ENCODE results near the gene ZNF132. TPM values are rescaled to one million over a fixed set of nuclear protein-coding genes. Genes with fewer than 3 reads are reported as not detected.
"Not testable (repeated sequence)": the region's sequence is repeated elsewhere in the genome, so short reads cannot be mapped to it uniquely, and the experiment has no call there.

ZNF132 gene
- total RNA-seq, 1 donor from 2014 or later, result 1.9 TPM

DNA sequence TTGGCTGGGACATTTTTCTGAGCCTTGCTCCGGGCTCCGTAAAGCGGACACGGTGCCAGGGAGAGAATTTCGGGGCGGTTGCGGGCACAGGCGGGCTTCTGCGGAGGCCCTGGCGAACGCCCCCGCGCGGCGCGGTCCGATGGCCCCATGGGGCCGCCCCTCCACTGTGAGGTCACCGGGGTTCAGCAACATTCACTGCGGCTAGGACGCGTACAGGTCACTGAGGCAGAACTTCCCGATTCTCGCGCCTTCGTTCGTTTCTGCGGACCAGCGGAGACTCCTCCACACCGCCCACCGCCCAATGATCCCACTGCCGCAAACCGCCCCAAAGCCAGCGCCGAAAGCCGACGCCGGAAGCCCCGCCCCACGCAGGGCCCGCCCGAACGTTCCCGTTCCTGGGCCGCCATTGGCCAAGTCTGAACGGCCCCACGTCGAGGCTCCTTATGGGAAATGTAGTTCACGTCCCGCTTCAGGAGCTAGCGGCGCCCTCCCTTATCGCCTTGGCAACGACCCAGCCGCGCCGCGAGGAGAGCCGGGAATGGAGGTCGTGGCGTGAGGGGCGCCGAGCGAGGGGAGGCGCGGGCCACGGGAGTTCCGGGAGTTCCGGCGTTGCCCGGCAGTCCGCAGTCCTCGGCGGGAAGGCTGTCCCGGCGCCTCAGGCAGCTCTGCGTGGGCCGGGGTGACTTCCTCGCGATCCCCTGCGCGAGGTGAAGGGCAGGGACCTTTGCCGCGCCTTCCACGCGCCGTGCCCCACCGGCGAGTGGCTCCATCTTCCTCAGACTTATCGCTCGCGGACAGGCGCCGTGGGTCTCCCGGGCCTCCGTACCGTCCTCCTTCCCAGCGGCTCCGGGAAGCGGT is 31.6 kb downstream of the ZNF132 start, which contains the start of gene ZNF584:
Gene ZNF584 (plus strand): TSS at position 498 of the 858 bp plus-strand sequence. CDS start 499 bp downstream, outside the sequence.
- ATAC-seq, result peak; percentile 97
- DNase-seq (ENCODE audit: low spot score), result peak; percentile 97

DNA sequence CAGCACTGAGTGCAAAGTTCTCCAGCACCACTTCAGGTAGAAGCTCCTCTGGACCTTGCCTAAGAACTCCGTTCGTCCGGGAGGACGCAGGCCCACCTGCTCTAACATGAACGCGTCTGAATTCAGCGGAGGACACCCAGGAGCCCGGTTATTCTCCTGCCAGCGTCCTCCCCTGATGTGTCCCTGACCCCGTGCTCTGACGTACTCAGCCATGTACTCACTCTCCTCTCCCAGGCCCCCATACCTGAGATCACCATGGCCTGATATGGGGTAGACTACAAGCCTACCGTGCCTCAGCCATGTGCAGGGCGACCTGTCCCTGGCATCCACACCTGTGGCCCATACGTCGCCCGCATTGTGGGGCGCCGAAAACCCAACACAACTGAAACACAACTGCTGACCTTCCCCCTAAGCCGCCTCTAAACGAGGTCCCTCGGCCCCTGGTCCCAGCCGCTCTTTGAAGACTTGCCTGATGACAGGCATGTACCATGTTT is 32.2 kb downstream of the ZNF132 start:
- ATAC-seq (no peak), DNase-seq (ENCODE audit: low spot score) (no peak)

DNA sequence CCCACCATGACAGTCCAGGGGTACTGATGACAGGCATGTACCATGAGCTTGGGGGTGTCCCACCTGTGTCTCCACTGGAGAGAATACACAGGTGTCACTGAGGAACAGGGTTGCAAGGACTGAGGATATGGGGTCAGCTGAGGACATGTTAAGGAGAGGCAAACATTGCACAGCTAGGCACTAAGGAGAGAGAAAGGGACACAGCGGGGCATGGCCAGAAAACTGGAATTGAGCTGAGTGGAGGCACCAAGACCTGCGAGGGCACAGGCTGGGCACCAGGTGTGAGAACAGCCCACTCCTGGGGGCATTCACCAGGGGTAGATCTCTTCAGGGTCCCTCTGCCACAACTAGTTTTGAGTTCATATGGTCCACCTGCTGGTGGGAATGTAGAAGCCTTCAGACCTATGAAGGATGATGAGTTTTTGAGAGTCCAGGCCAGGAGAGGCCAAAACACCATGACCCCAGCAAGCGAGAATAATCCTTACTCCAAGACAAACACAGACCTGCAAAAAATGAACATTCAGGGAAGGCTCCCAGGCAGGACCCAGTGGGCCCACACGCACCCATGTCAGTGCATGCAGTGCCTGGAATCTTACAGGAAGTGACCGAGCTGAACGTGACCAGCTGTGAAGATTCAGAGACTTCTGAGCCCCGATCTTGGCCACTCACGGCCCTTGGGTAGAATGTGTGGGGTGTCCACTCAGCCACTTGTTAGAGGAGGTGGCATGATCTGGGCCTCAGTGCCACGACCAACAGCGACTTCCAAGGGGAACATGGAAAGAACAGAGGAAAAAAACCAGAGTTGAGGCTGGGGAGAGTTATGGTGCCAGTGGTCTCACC is 32.9 kb downstream of the ZNF132 start:
- no peak for DNase-seq (ENCODE audit: low spot score)
- ATAC-seq, result no peak

DNA sequence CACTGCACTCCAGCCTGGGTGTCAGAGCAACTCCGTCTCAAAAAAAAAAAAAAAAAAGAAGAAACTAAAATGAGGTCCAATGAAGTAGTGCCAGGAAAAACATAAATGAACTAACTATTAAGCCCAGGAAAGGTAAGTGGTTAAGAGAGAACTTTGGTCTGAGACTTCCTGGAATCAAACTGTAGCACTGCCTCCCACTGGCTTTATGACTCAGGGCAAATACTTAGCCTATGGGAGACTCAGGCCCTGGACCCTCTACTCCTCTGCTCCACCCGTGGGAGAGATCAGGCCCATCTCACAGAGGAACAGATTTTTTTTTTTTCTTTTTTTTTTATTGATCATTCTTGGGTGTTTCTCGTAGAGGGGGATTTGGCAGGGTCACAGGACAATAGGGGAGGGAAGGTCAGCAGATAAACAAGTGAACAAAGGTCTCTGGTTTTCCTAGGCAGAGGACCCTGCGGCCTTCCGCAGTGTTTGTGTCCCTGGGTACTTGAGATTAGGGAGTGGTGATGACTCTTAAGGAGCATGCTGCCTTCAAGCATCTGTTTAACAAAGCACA is 36.0 kb downstream of the ZNF132 start:
- not testable (repeated sequence) for DNase-seq (ENCODE audit: low spot score); ATAC-seq

DNA sequence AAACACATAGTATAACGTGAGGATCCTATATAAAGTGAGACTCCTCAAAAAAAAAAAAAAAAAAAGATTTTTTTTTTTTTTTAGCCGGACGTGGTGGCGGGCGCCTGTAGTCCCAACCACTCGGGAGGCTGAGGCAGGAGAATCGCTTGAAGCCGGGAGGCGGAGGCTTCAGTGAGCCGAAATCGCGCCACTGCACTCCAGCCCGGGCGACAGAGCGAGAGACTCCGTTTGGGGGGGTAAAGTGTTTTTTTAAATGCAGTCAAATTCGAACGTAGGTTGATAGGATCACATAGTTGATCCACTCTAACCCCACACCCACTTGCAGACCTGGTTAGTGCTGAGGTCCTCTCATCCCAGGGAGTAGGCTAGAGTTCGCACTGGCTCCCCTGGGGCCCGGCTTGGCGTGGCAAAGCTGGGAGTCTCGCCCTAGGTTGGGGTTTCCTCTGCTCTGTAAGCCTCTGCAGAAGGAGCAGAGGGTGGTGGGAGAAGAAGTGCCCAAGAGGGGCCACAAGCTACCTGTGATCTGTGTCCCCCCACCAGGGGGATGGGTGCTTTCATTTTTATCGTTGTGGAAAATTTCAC is 38.0 kb downstream of the ZNF132 start:
- ATAC-seq, result no peak

DNA sequence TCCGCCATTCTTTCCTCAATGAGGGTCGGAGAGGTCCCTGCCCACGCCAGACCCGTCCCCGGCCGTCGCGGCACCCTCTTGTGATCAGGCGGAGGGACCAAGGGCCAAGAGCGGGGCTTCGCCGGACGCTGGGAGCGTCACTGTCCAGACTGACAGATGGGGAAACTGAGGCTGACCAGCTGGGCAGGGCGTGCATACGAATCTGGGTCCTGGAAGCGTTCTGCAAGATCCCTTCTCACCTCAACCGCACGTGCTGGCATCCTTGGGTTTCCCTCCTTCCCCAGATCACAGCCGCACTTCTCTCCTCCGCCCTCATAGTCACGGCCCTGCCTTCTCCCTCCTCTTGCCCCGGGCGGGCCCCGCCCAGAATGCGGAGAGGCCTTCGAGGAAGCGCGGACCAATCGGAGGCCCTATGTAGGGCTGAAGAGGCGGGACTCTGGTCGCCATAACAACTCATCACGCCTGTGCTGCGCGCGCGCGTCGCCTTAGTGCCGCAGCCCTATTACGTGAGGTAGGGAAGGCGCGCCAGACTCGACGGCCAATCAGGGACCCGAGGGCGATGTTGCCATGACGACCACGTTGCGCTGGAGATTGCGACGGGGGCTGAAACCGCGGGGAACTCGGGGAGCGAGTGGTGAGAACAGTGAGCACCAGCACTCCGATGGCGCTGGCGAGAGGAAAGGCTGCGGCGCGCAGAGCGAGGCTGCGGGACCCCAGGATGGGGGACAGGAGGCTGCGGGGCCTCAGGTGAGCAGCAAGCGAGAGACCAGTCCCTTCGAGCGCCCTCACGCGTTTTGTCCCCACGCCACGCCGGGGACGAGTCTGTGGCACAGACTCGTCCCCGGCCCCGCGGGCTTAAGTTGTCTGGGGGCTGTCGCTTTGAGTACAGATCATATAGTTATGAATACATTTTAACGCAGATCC is 38.8 kb downstream of the ZNF132 start:
- peak; percentile 99 for DNase-seq (ENCODE audit: low spot score)
- peak; percentile 97 for ATAC-seq

More for the DNA sequence above, 38.0 kb downstream of the ZNF132 start:
- no peak for DNase-seq (ENCODE audit: low spot score)

DNA sequence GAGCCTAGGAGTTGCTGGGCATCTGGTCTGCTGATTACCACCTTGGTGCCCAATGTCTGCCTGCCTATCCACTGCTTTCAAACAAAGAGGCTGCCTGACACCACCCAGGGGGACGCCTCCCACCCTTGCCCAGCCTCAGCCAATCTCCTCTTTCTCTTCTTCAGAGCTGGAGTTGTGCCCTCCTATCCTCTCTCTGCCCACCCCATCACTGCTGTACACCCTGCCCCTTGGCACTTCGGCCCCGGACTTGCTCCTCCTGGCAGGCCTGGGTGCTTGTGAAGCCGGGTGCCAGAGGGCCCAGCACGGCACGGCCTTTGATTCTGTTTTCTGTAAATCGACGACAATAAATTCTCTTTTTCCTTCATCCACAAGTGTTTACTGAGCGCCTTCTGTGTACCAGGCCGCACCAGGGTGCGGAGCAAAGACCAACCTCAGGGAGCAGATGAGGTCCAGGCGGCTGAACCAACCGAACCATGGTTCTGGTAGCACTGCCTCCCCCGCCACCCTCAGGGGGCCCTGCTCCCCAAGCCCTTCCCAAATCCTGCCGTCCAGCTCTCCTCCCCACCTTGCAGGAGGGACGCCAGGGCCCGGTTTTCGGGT is 39.5 kb downstream of the ZNF132 start:
- ATAC-seq (no peak), DNase-seq (ENCODE audit: low spot score) (no peak)

DNA sequence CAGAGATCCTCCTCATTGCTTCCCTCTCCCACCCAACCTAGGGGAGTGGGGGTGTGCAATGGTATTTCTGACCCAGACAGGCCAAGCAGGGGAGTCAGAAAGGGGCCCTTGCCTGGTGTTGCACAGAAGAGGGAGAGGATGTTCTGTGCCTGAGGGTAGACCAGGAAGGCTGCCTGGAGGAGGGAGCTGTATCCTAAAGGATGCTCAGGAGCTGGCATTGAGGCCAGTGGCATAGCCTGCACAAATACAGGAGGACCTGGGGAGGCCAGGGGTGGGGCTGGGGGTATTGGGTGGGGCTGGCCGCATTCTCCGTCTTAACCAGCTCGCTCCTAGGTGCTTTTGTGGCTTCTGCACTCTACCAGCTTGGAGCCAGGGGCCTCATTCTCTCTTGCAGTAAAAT is 40.0 kb downstream of the ZNF132 start:
- ATAC-seq, result no peak
- no peak for DNase-seq (ENCODE audit: low spot score)

DNA sequence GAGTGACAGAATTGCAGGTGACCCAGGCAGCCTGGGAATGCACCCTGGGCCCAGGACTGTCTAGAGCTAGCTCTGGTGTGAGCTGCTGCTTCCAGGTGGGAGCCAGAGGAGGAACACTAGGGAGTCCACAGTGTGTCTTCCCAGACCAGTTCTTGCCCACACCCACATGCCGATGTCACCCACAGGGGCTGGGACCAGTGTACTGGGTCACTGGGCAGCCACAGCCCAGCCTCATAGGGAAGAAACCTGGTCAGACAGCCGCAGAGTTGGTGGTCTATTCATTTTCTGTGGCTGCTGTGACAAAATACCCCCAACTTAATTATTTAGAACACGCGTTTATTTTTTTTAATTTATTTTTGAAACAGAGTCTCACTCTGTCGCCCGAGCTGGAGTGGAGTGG is 41.4 kb downstream of the ZNF132 start:
- DNase-seq (ENCODE audit: low spot score) (no peak), ATAC-seq (no peak)

DNA sequence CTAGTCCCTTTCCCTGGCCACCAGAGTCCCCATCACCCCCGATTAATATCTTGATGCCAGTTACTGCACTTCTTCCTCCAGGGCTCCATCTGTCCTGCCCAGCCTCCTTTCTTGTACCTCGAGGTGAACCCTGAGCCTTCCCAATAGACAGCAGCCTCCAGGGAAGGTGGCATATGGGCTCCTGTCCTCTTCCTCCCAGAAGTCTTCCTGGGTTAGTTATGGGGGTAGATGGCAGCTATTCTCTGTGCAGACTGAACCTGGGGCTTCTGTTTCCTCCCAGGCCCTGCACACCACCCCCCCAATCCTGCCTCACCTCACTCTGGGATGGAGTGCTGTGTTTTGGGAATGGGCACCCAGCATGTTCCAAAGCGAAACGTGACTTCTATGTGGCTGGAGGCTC is 41.9 kb downstream of the ZNF132 start:
- DNase-seq (ENCODE audit: low spot score), result no peak
- ATAC-seq, result no peak

DNA sequence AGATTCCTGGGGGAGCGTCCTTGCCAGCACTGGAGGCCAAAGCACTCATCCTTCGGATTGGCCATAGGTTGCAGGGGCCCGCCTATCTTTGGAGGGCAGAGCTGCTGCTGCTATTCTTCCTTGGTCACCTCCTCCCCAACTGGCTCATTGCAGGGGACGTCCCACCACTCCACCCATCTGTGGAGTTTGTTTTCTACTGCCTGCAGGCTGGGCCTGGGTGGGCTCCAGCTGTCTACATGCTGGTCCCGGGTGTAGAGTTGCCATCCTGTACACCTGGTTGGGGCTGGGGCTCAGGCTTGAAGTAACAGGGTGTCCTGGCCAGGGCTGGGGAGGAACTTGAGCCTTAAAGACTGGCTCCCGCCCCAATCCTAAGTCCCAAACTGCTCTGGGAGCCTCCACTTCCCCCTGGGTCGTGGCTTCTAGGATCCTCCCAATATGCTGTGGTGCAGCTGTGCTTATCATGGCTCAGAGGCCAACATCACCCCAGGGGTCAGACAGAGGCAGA is 42.4 kb downstream of the ZNF132 start:
- DNase-seq (ENCODE audit: low spot score) (no peak), ATAC-seq (no peak)

DNA sequence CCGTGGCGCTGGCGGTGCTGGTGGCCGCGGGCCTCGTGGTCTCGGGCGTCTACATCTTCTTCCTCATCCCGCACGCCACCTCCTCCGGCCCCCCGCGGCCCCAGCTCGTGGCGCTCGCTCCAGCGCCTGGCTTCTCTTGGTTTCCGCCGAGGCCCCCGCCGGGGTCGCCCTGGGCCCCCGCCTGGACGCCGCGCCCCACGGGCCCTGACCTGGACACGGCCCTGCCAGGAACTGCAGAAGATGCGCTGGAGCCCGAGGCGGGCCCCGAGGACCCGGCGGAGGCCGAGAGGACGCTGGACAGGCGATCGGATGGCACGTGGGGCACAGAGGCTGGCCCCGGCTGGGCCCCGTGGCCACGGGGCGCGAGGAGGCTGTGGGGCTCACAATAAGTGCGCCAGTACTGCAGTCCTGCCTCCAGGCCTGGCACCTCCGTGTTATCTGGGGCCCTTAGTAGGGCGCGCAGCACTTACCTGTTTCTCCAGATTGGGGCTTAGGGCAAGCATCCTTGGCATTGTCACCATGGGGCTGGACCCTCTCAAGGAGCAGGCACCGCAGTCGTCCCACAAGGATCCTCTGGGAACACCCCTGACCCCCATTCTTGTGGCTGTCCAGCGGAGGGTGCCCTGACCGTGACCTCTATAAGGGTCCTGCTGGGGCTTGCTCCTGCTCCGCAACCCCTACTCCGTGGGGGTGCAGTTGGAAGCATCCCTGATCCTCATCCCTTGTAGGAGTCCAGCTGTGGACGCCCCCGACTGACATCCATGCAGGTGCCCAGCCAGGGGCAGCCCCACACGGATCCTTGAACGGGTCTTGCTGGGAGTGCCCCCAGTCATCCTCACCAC is 43.0 kb downstream of the ZNF132 start:
- ATAC-seq (no peak), DNase-seq (ENCODE audit: low spot score) (no peak)

DNA sequence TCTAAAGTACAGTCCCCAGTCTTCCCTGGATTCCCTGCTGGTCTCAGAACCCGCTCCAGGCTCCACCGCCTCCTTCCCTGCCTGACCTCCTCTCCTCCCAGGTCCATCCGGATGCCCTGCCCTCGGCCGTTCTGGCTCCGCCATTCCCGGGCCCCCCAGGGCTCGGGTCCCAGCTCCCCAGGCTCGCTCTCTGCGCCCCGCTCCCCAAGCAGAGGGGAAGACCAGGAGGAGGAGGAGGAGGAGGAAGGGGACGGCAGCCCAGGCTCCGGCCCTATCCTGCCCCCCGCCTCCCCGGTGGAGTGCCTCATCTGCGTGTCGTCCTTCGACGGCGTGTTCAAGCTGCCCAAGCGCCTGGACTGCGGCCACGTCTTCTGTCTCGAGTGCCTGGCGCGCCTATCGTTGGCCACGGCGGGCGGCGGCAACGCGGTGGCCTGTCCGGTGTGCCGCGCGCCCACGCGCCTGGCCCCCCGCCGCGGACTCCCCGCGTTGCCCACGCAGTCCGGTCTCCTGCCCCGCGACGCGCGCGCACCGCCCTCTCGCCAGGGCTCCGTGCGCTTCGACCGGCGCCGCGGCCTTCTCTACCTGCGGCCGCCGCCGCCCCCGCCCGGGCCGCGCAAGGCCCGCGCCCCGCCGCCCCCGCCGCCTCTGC is 43.9 kb downstream of the ZNF132 start:
- no peak for DNase-seq (ENCODE audit: low spot score)
- ATAC-seq, result peak; percentile 7

DNA sequence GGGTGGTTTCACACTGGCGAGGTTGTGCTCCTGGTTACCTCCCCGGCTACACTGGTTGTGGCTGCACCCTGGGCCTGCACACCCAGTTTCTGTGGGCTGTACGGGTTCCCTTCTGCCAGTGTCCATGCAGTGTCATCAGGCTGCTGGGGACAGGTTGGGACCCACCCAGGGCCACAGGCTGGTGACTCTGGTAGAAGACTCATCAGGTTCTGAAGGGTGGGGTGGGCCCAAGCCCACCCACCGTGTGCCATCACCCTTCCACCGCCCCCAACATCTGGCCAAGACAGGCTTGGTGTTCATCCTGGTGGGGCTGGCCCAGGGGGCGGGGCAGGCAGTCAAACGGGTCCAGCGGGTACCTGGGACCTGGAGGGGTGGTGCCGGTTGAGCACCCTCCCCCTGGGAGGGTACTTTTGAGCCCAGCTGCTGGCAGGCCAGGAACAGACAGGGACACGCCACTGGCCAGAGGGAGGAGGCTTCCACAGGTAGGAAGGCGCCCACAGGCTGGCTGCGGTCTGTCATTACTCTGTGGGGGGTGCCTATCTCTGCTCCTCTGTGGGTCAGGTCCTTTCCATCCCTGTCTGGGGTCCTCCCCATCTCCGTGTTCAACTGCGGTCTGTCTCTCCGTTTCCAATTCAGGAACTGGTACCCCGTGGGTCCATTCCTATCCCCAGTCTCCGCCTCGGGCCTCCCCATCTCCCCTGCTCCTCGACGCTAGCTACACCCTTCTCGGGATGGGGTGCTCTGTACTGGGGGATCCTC is 44.6 kb downstream of the ZNF132 start, which contains the start of gene RNF225:
Gene RNF225 (plus strand): TSS at position 437 of the 759 bp plus-strand sequence. CDS start 434 bp downstream, outside the sequence.
- no peak for DNase-seq (ENCODE audit: low spot score)
- peak; percentile 54 for ATAC-seq

DNA sequence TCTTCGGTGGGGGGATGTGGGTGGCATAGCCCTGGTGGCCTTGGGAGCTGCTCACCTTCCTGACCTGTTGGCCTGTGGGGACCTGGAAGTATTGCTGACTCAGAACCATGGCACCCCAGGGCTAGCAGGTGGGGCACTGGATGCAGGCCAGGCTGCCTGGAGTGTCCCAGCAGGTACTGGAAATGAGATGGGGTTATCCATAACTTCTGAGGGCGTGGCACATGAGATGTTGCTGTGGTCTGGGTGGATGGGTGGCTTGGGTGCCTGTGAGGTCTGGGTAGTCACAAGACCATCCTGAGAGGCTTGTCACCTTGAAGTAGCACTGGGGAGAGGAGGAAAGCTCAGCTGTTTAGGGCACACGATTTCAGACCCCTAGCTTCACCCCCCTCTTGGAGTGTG is 45.1 kb downstream of the ZNF132 start:
- ATAC-seq (peak; percentile 5), DNase-seq (ENCODE audit: low spot score) (no peak)

DNA sequence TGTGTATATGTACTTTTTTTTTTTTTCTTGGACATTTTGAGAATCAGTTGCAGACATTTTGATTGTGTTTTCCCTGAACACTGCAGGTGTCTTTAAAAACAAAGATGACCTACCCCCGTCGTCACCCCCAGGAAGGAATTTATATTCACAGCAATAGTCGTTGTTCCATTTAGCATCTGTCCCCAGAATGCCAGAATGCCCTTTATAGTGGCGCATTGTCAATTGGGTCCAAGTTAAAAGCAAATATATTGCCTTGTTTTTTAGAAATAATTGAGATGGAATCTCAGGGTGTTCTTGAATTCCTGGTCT is 46.3 kb downstream of the ZNF132 start:
- DNase-seq (ENCODE audit: low spot score) (no peak), ATAC-seq (no peak)
